GM11168 (cell line): Measurements from ENCODE around the gene IGSF6.
"Not testable (repeated sequence)": the region's sequence is repeated elsewhere in the genome, so short reads cannot be mapped to it uniquely, and the experiment has no call there.

ENCODE experiments used
- in situ Hi-C: fragments of 300-500 bp; cut with MboI; formaldehyde crosslinking; loops from one replicate; pipeline ENCODE4 v1.12.0; 2022; ENCODE audit warnings: low sequenced_read_pairs; ENCODE audit not compliant: unreplicated experiment

Gene IGSF6

GRCh38 chr16:21652453-21652852, at the start of gene IGSF6:
TSS of gene IGSF6 (minus strand) at chr16:21652608. CDS start at chr16:21652598, 10 bp downstream.
- in situ Hi-C loops: no loop called here

- in situ Hi-C loops: loop anchor here (5.0 kb wide), 2 partner anchors 34 to 114 kb away; no protein-coding TSS in a partner anchor
Measured at GRCh38 chr16:21701271-21701670, 48.9 kb upstream of the IGSF6 start.

GRCh38 chr16:21698169-21699032, 46.0 kb upstream of the IGSF6 start:
- in situ Hi-C loops: no loop called here

GRCh38 chr16:21697032-21697431, 44.6 kb upstream of the IGSF6 start:
- in situ Hi-C loops: no loop called here

- in situ Hi-C loops: no loop called here
Measured at GRCh38 chr16:21694609-21695008, 42.2 kb upstream of the IGSF6 start.

- in situ Hi-C loops: not testable (repeated sequence)
Measured at GRCh38 chr16:21690967-21691366, 38.6 kb upstream of the IGSF6 start.

- in situ Hi-C loops: no loop called here
Measured at GRCh38 chr16:21689107-21689506, 36.7 kb upstream of the IGSF6 start.

- in situ Hi-C loops: no loop called here
Measured at GRCh38 chr16:21685034-21685455, 32.6 kb upstream of the IGSF6 start.

- in situ Hi-C loops: no loop called here
Measured at GRCh38 chr16:21684199-21684598, 31.8 kb upstream of the IGSF6 start.

- in situ Hi-C loops: no loop called here
Measured at GRCh38 chr16:21683184-21683583, 30.8 kb upstream of the IGSF6 start.

- in situ Hi-C loops: not testable (repeated sequence)
Measured at GRCh38 chr16:21680714-21681113, 28.3 kb upstream of the IGSF6 start.

GRCh38 chr16:21674456-21674855, 22.0 kb upstream of the IGSF6 start:
- in situ Hi-C loops: not testable (repeated sequence)

- in situ Hi-C loops: no loop called here
Measured at GRCh38 chr16:21673469-21673868, 21.1 kb upstream of the IGSF6 start.

GRCh38 chr16:21667575-21667974, 15.2 kb upstream of the IGSF6 start:
- in situ Hi-C loops: loop anchor here (5.0 kb wide), 1 partner anchor 35 kb away; no protein-coding TSS in a partner anchor

- in situ Hi-C loops: loop anchor here (5.0 kb wide), 1 partner anchor 36 kb away; no protein-coding TSS in a partner anchor
Measured at GRCh38 chr16:21666772-21667171, 14.4 kb upstream of the IGSF6 start.

GRCh38 chr16:21664801-21665492, 12.5 kb upstream of the IGSF6 start:
- in situ Hi-C loops: loop anchor here (5.0 kb wide), 1 partner anchor 37 kb away; no protein-coding TSS in a partner anchor

GRCh38 chr16:21663889-21664647, 11.7 kb upstream of the IGSF6 start, which contains the start of gene OTOA:
TSS of gene OTOA (plus strand) at chr16:21663968. CDS start at chr16:21678515, 14,547 bp downstream.
- in situ Hi-C loops: no loop called here

GRCh38 chr16:21659124-21659523, 6.7 kb upstream of the IGSF6 start:
- in situ Hi-C loops: no loop called here

- in situ Hi-C loops: no loop called here
Measured at GRCh38 chr16:21656795-21657768, 4.7 kb upstream of the IGSF6 start.
